HG02852 (cell line): ENCODE data around the gene NELFA.
"Not testable (repeated sequence)": the region's sequence is repeated elsewhere in the genome, so short reads cannot be mapped to it uniquely, and the experiment has no call there.

Experiments
- ATAC-seq: cut with Tn5 transposase; IDR thresholded peaks from one replicate; pipeline ENCODE4 v1.9.1; 2021; ENCODE audit warnings: mild to moderate bottlenecking, moderate library complexity; ENCODE audit not compliant: unreplicated experiment

Gene NELFA

GRCh38 chr4:1996866-1997611 lies 11.7 kb downstream of the NELFA start:
- no peak for ATAC-seq

- no peak for ATAC-seq
These were observed 13.8 kb downstream of the NELFA start for GRCh38 chr4:1994938-1995337.

GRCh38 chr4:1993718-1994516 lies 14.9 kb downstream of the NELFA start:
- not testable (repeated sequence) for ATAC-seq

- no peak for ATAC-seq
These were observed 15.6 kb downstream of the NELFA start for GRCh38 chr4:1993169-1993516.

- no peak for ATAC-seq
These were observed 16.2 kb downstream of the NELFA start for GRCh38 chr4:1992468-1993168.

- ATAC-seq, result no peak
These were observed 17.0 kb downstream of the NELFA start for GRCh38 chr4:1991596-1992434.

- ATAC-seq, result no peak
These were observed 17.7 kb downstream of the NELFA start for GRCh38 chr4:1991087-1991486.

- no peak for ATAC-seq
These were observed 18.1 kb downstream of the NELFA start for GRCh38 chr4:1990676-1991075.

GRCh38 chr4:1990348-1990645 lies 18.5 kb downstream of the NELFA start:
- no peak for ATAC-seq

GRCh38 chr4:1989533-1990347 lies 19.0 kb downstream of the NELFA start:
- no peak for ATAC-seq

- no peak for ATAC-seq
These were observed 20.4 kb downstream of the NELFA start for GRCh38 chr4:1988327-1988724.

GRCh38 chr4:1987721-1988326 lies 20.9 kb downstream of the NELFA start:
- ATAC-seq, result no peak

- ATAC-seq, result no peak
These were observed 21.5 kb downstream of the NELFA start for GRCh38 chr4:1987296-1987695.

- no peak for ATAC-seq
These were observed 22.1 kb downstream of the NELFA start for GRCh38 chr4:1986578-1987210.

- no peak for ATAC-seq
These were observed 22.8 kb downstream of the NELFA start for GRCh38 chr4:1985780-1986577.

GRCh38 chr4:1985294-1985693 lies 23.5 kb downstream of the NELFA start:
- ATAC-seq, result no peak

- no peak for ATAC-seq
These were observed 24.2 kb downstream of the NELFA start for GRCh38 chr4:1984406-1985191.
